ENCODE measurements around the gene LIPE. TPM values are rescaled to one million over a fixed set of nuclear protein-coding genes. Genes with fewer than 3 reads are reported as not detected.

The LIPE gene
- total RNA-seq, 1 experiment from 2014 or later, result 8.2 TPM

GRCh38 chr19:42368765-42369164 is 58.4 kb downstream of the LIPE start:
- no peak for DNase-seq
- Histone ChIP-seq H3K27me3 (ENCODE audit: control insufficient read depth, insufficient read depth, low read length) (no peaks in the 10 kb centered on the region), H3K36me3 (replicated peaks; ENCODE audit: control insufficient read depth, insufficient read depth, low read length) (peaks cover 7% of the 10 kb centered on the region), H3K4me3 (ENCODE audit: insufficient read depth, low read depth, low read length) (no peak overlapping the region)

- H3K4me3 ChIP-seq (ENCODE audit: insufficient read depth, low read depth, low read length), result no peak overlapping the region
- no peaks in the 10 kb centered on the region for H3K27me3 ChIP-seq (ENCODE audit: control insufficient read depth, insufficient read depth, low read length)
- DNase-seq, result no peak
- H3K36me3 ChIP-seq (replicated peaks; ENCODE audit: control insufficient read depth, insufficient read depth, low read length), result peaks cover 8% of the 10 kb centered on the region
These were observed 58.8 kb downstream of the LIPE start for GRCh38 chr19:42368360-42368759.

- Histone ChIP-seq H3K36me3 (replicated peaks; ENCODE audit: control insufficient read depth, insufficient read depth, low read length) (peaks cover 8% of the 10 kb centered on the region), H3K27me3 (ENCODE audit: control insufficient read depth, insufficient read depth, low read length) (no peaks in the 10 kb centered on the region), H3K4me3 (ENCODE audit: insufficient read depth, low read depth, low read length) (no peak overlapping the region)
- DNase-seq, result no peak
These were observed 59.3 kb downstream of the LIPE start for GRCh38 chr19:42367929-42368328.

GRCh38 chr19:42366673-42367072 is 60.5 kb downstream of the LIPE start:
- DNase-seq, result no peak
- H3K36me3 ChIP-seq (replicated peaks; ENCODE audit: control insufficient read depth, insufficient read depth, low read length), result peaks cover 7% of the 10 kb centered on the region
- H3K4me3 ChIP-seq (ENCODE audit: insufficient read depth, low read depth, low read length), result no peak overlapping the region
- H3K27me3 ChIP-seq (ENCODE audit: control insufficient read depth, insufficient read depth, low read length), result no peaks in the 10 kb centered on the region

GRCh38 chr19:42363614-42364346 is 63.4 kb downstream of the LIPE start:
- DNase-seq, result no peak
- no peak overlapping the region for H3K4me3 ChIP-seq (ENCODE audit: insufficient read depth, low read depth, low read length)
- peaks cover 5% of the 10 kb centered on the region for H3K36me3 ChIP-seq (replicated peaks; ENCODE audit: control insufficient read depth, insufficient read depth, low read length)

GRCh38 chr19:42362891-42363440 is 64.2 kb downstream of the LIPE start:
- Histone ChIP-seq H3K27me3 (ENCODE audit: control insufficient read depth, insufficient read depth, low read length) (no peaks in the 10 kb centered on the region), H3K4me3 (ENCODE audit: insufficient read depth, low read depth, low read length) (no peak overlapping the region), H3K36me3 (replicated peaks; ENCODE audit: control insufficient read depth, insufficient read depth, low read length) (peaks cover 5% of the 10 kb centered on the region)
- DNase-seq, result peak; percentile 66

More at GRCh38 chr19:42363614-42364346, 63.4 kb downstream of the LIPE start:
- H3K27me3 ChIP-seq (ENCODE audit: control insufficient read depth, insufficient read depth, low read length), result no peaks in the 10 kb centered on the region

- H3K36me3 ChIP-seq (replicated peaks; ENCODE audit: control insufficient read depth, insufficient read depth, low read length), result peaks cover 5% of the 10 kb centered on the region
- DNase-seq, result peak; percentile 64
- no peaks in the 10 kb centered on the region for H3K27me3 ChIP-seq (ENCODE audit: control insufficient read depth, insufficient read depth, low read length)
- no peak overlapping the region for H3K4me3 ChIP-seq (ENCODE audit: insufficient read depth, low read depth, low read length)
These were observed 64.8 kb downstream of the LIPE start for GRCh38 chr19:42362342-42362741.

GRCh38 chr19:42361545-42361910 is 65.7 kb downstream of the LIPE start:
- H3K36me3 ChIP-seq (replicated peaks; ENCODE audit: control insufficient read depth, insufficient read depth, low read length), result peaks cover 5% of the 10 kb centered on the region
- no peak for DNase-seq
- no peak overlapping the region for H3K4me3 ChIP-seq (ENCODE audit: insufficient read depth, low read depth, low read length)
- H3K27me3 ChIP-seq (ENCODE audit: control insufficient read depth, insufficient read depth, low read length), result no peaks in the 10 kb centered on the region

- DNase-seq, result peak; percentile 95
- Histone ChIP-seq H3K27me3 (ENCODE audit: control insufficient read depth, insufficient read depth, low read length) (no peaks in the 10 kb centered on the region), H3K4me3 (ENCODE audit: insufficient read depth, low read depth, low read length) (no peak overlapping the region), H3K36me3 (replicated peaks; ENCODE audit: control insufficient read depth, insufficient read depth, low read length) (peaks cover 7% of the 10 kb centered on the region)
These were observed 66.2 kb downstream of the LIPE start for GRCh38 chr19:42360787-42361544.

GRCh38 chr19:42357290-42357689 is 69.9 kb downstream of the LIPE start:
- Histone ChIP-seq H3K36me3 (replicated peaks; ENCODE audit: control insufficient read depth, insufficient read depth, low read length) (peaks cover 3% of the 10 kb centered on the region), H3K4me3 (ENCODE audit: insufficient read depth, low read depth, low read length) (no peak overlapping the region), H3K27me3 (ENCODE audit: control insufficient read depth, insufficient read depth, low read length) (no peaks in the 10 kb centered on the region)
- DNase-seq, result no peak

- H3K27me3 ChIP-seq (ENCODE audit: control insufficient read depth, insufficient read depth, low read length), result no peaks in the 10 kb centered on the region
- no peak for DNase-seq
- H3K4me3 ChIP-seq (ENCODE audit: insufficient read depth, low read depth, low read length), result no peak overlapping the region
- peaks cover 3% of the 10 kb centered on the region for H3K36me3 ChIP-seq (replicated peaks; ENCODE audit: control insufficient read depth, insufficient read depth, low read length)
These were observed 70.5 kb downstream of the LIPE start for GRCh38 chr19:42356686-42357085.

- DNase-seq, result no peak
- Histone ChIP-seq H3K27me3 (ENCODE audit: control insufficient read depth, insufficient read depth, low read length) (no peaks in the 10 kb centered on the region), H3K36me3 (replicated peaks; ENCODE audit: control insufficient read depth, insufficient read depth, low read length) (peaks cover 3% of the 10 kb centered on the region), H3K4me3 (ENCODE audit: insufficient read depth, low read depth, low read length) (no peak overlapping the region)
These were observed 71.3 kb downstream of the LIPE start for GRCh38 chr19:42355896-42356295.

GRCh38 chr19:42353341-42354015 is 73.7 kb downstream of the LIPE start:
- H3K36me3 ChIP-seq (replicated peaks; ENCODE audit: control insufficient read depth, insufficient read depth, low read length), result peaks cover 3% of the 10 kb centered on the region
- DNase-seq, result peak; percentile 31
- no peak overlapping the region for H3K4me3 ChIP-seq (ENCODE audit: insufficient read depth, low read depth, low read length)
- no peaks in the 10 kb centered on the region for H3K27me3 ChIP-seq (ENCODE audit: control insufficient read depth, insufficient read depth, low read length)

GRCh38 chr19:42352301-42353259 is 74.6 kb downstream of the LIPE start:
- Histone ChIP-seq H3K27me3 (ENCODE audit: control insufficient read depth, insufficient read depth, low read length) (no peaks in the 10 kb centered on the region), H3K36me3 (replicated peaks; ENCODE audit: control insufficient read depth, insufficient read depth, low read length) (peaks cover 5% of the 10 kb centered on the region), H3K4me3 (ENCODE audit: insufficient read depth, low read depth, low read length) (no peak overlapping the region)
- DNase-seq, result peak; percentile 46
